GM19239 (cell line): ENCODE results near the gene CD79B.
"Not testable (repeated sequence)": the region's sequence is repeated elsewhere in the genome, so short reads cannot be mapped to it uniquely, and the experiment has no call there.

Experiments used
- DNase-seq: peaks from one replicate; pipeline ENCODE4 v3.0.0; 2011; ENCODE audit warnings: low spot score; ENCODE audit not compliant: insufficient read length
- FAIRE-seq: peaks from 2 replicates; lab custom pipeline; 2011; peaks lifted over from hg19 to GRCh38; lab: Jason Lieb, UNC

CD79B gene

GRCh38 chr17:63885119-63885518 lies 47.0 kb downstream of the CD79B start:
- FAIRE-seq: not testable (repeated sequence)

GRCh38 chr17:63882626-63883126 lies 49.5 kb downstream of the CD79B start:
- FAIRE-seq, DNase-seq: not testable (repeated sequence)

More at GRCh38 chr17:63885119-63885518, 47.0 kb downstream of the CD79B start:
- not testable (repeated sequence) for DNase-seq

- DNase-seq (peak; percentile 71), FAIRE-seq (peak; percentile 56)
Measured at GRCh38 chr17:63881935-63882601, 50.1 kb downstream of the CD79B start, which contains the start of gene GH2. Gene GH2 (minus strand): TSS chr17:63881944. CDS start chr17:63881801, 143 bp downstream.

- not testable (repeated sequence) for FAIRE-seq, DNase-seq
Measured at GRCh38 chr17:63881337-63881736, 50.8 kb downstream of the CD79B start.

GRCh38 chr17:63880706-63881105 lies 51.4 kb downstream of the CD79B start:
- no peak for DNase-seq
- no peak for FAIRE-seq
